Measurements from ENCODE around the gene ITPR3. TPM values are rescaled to one million over a fixed set of nuclear protein-coding genes. Genes with fewer than 3 reads are reported as not detected.

Gene ITPR3
- total RNA-seq, 4 donors from 2014 or later, result 105 to 262 (median 124) TPM

- H3K4me1 ChIP-seq, result peaks cover 7 to 15% (median 10%) of the 10 kb centered on the region in 4 donors
- H3K9me3 ChIP-seq, result no peaks in the 10 kb centered on the region
- peak in 2 of 3 donors; percentile 76 to 91 for TF ChIP-seq POLR2AphosphoS5 (IDR thresholded peaks at IDR 0.05)
- peak; percentile 70 for TF ChIP-seq POLR2A (IDR thresholded peaks at IDR 0.05)
- TF ChIP-seq, protein P1, sequence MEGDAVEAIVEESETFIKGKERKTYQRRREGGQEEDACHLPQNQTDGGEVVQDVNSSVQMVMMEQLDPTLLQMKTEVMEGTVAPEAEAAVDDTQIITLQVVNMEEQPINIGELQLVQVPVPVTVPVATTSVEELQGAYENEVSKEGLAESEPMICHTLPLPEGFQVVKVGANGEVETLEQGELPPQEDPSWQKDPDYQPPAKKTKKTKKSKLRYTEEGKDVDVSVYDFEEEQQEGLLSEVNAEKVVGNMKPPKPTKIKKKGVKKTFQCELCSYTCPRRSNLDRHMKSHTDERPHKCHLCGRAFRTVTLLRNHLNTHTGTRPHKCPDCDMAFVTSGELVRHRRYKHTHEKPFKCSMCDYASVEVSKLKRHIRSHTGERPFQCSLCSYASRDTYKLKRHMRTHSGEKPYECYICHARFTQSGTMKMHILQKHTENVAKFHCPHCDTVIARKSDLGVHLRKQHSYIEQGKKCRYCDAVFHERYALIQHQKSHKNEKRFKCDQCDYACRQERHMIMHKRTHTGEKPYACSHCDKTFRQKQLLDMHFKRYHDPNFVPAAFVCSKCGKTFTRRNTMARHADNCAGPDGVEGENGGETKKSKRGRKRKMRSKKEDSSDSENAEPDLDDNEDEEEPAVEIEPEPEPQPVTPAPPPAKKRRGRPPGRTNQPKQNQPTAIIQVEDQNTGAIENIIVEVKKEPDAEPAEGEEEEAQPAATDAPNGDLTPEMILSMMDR (IDR thresholded peaks at IDR 0.05), result peak; percentile 44 to 79 (median 57)
- TF ChIP-seq EP300 (IDR thresholded peaks at IDR 0.05; ENCODE audit: low read depth), result no peak
- H3K27me3 ChIP-seq, result no peaks in the 10 kb centered on the region
- in situ Hi-C loops (cut with MboI; ENCODE audit: low pct_ligation_motif_present in 1 of 4, low pct_unique_long_range_greater_than_20kb in 1 of 4, low sequenced_read_pairs in 3 of 4), result no loop called here
- H3K4me3 ChIP-seq, result peak within 1 kb of the TSS; percentile 67 to 95 (median 76)
- intact Hi-C loops (cut with DNase I; ENCODE audit: low total_unique reads), result no loop called here
- whole genome bisulfite sequencing, 2 donors (ENCODE audit: low coverage in 1 of 2), result 4% methylated on average over 4 to 32 of the region's 73 CpGs
- no peaks in the 10 kb centered on the region for H3K36me3 ChIP-seq
- peak within 1 kb of the TSS; percentile 92 to 95 (median 94) for H3K27ac ChIP-seq
- DNase-seq, result peak; percentile 98
Observed at GRCh38 chr6:33711140-33712129, 90.3 kb downstream of the ITPR3 start, which contains the start of gene UQCC2. Gene UQCC2, minus strand, starts transcription at chr6:33711700. Its CDS starts 14 bp downstream, at chr6:33711686.

- H3K4me1 ChIP-seq, result peaks cover 7 to 19% (median 16%) of the 10 kb centered on the region in 4 donors
- in situ Hi-C loops (cut with MboI; ENCODE audit: low pct_ligation_motif_present in 1 of 4, low pct_unique_long_range_greater_than_20kb in 1 of 4, low sequenced_read_pairs in 3 of 4), result no loop called here
- H3K36me3 ChIP-seq, result no peaks in the 10 kb centered on the region
- WGBS, 2 donors (ENCODE audit: low coverage in 1 of 2), result 79 to 96% methylated on average over 2 to 3 of the region's 3 CpGs
- no peak overlapping the region for H3K27ac ChIP-seq
- DNase-seq, result no peak
- H3K4me3 ChIP-seq, result no peak overlapping the region
- no peaks in the 10 kb centered on the region for H3K9me3 ChIP-seq
- H3K27me3 ChIP-seq, result no peaks in the 10 kb centered on the region
- TF ChIP-seq POLR2AphosphoS5 (IDR thresholded peaks at IDR 0.05), result no peak
- TF ChIP-seq, protein P1 (IDR thresholded peaks at IDR 0.05), result no peak
- TF ChIP-seq EP300 (IDR thresholded peaks at IDR 0.05; ENCODE audit: low read depth), result no peak
- TF ChIP-seq POLR2A (IDR thresholded peaks at IDR 0.05), result no peak
- intact Hi-C loops (cut with DNase I; ENCODE audit: low total_unique reads), result no loop called here
Observed at GRCh38 chr6:33712914-33713313, 91.8 kb downstream of the ITPR3 start.

- intact Hi-C loops (cut with DNase I; ENCODE audit: low total_unique reads), result no loop called here
- H3K9me3 ChIP-seq, result no peaks in the 10 kb centered on the region
- H3K36me3 ChIP-seq, result no peaks in the 10 kb centered on the region
- H3K27me3 ChIP-seq, result no peaks in the 10 kb centered on the region
- H3K4me1 ChIP-seq, result peaks cover 7 to 19% (median 18%) of the 10 kb centered on the region in 4 donors
- TF ChIP-seq POLR2AphosphoS5 (IDR thresholded peaks at IDR 0.05) (no peak), EP300 (IDR thresholded peaks at IDR 0.05; ENCODE audit: low read depth) (no peak), POLR2A (IDR thresholded peaks at IDR 0.05) (no peak)
- TF ChIP-seq, protein P1 (IDR thresholded peaks at IDR 0.05), result no peak
- no peak for DNase-seq
- H3K4me3 ChIP-seq, result no peak overlapping the region
- 83 to 88% methylated on average over 2 of the region's 2 CpGs for WGBS, 2 donors (ENCODE audit: low coverage in 1 of 2)
- in situ Hi-C loops (cut with MboI; ENCODE audit: low pct_ligation_motif_present in 1 of 4, low pct_unique_long_range_greater_than_20kb in 1 of 4, low sequenced_read_pairs in 3 of 4), result no loop called here
- H3K27ac ChIP-seq, result no peak overlapping the region
Observed at GRCh38 chr6:33713786-33714185, 92.7 kb downstream of the ITPR3 start.

DNA sequence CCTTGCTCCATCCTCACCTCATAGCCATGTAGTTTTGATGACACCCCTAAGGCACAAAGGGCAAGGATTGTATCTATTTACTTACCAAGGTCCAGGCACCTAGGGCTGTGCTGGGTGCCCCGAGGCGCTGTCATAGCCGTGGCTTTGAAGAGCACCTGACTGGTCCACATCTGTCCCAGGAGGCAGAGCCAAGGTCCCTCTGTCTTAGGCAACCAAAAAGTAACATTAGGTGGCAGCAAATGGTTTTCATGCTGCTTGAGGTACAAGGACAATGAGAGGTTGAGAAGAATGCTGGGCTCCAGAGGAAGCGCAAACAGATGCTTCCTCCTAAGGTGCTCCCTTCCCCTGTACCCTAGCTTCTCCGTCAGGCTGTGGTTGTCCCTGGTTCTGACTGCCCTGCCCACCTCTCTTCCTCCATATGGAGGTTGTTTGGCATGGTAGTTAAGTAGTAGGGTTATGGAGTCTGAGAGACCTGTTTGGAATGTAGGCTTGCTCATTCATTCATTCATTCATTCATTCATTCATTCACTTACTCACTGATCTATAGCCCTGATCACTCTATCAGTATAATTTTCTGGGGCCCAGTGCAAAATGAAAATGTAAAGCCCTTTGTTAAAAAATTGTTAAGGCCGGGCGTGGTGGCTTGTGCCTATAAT lies 93.4 kb downstream of the ITPR3 start:
- Histone ChIP-seq H3K27ac (no peak overlapping the region), H3K4me3 (no peak overlapping the region), H3K9me3 (no peaks in the 10 kb centered on the region), H3K27me3 (no peaks in the 10 kb centered on the region), H3K4me1 (peaks cover 7 to 19% (median 18%) of the 10 kb centered on the region in 4 donors), H3K36me3 (no peaks in the 10 kb centered on the region)
- WGBS, 2 donors (ENCODE audit: low coverage in 1 of 2), result 91% methylated on average over 4 to 7 of the region's 7 CpGs
- in situ Hi-C loops (cut with MboI; ENCODE audit: low pct_ligation_motif_present in 1 of 4, low pct_unique_long_range_greater_than_20kb in 1 of 4, low sequenced_read_pairs in 3 of 4) (no loop called here), intact Hi-C loops (cut with DNase I; ENCODE audit: low total_unique reads) (no loop called here)
- no peak for DNase-seq
- TF ChIP-seq POLR2A (IDR thresholded peaks at IDR 0.05) (no peak), POLR2AphosphoS5 (IDR thresholded peaks at IDR 0.05) (no peak), EP300 (IDR thresholded peaks at IDR 0.05; ENCODE audit: low read depth) (no peak)
- TF ChIP-seq, protein P1 (IDR thresholded peaks at IDR 0.05), result no peak

Data from transverse colon (tissue), 4 donors.